NCI-H1105 (cell line): ENCODE measurements around the gene TMEM260.

Source experiments
- DNase-seq: peaks from one replicate; lab custom pipeline; 2025; lab: John Stamatoyannopoulos, UW

The TMEM260 gene

GRCh38 chr14:56579345-56580220 lies at the start of gene TMEM260:
TSS of gene TMEM260 (plus strand) at chr14:56579798. CDS start at chr14:56579915, 117 bp downstream.
- DNase-seq: peak; percentile 82

DNA sequence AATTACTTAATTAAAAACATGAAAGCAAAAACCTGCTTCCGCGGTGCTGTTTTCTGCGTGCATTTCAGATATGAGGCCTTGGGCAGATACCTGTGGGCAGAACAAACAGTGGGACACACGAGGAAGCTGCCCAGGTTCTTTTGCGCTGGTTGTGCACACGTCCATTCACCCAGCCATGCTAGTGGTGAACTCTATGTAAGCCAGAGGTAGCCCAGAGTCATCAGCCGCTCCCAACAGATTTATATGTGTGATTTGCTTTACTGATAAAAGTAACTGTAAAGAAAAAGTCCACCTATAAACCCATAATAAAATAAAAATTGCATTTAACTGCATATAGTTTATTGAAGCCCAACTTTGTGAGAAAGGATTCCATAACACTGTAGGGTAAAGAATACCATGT lies 47.1 kb upstream of the TMEM260 start:
- DNase-seq: no peak

DNA sequence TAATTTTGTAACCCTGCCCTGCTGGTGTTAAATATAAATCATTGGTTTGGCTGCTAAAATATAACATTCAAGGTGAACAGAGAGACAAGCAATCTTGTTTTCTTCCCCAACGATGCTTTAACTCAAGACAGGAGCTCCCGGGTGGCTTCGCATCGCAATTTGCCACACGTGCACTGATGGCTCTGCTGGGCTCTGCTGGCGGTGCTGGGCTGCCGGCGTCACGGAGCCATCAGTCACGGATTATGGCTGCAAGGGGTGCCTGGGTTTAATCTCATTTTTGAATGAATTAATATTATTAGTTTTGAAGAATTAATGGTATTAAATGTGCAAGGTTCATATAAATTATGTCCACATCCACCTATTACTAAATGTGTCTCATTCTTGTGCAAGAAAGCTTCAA lies 44.9 kb upstream of the TMEM260 start:
- no peak for DNase-seq

- DNase-seq: no peak
Observed at GRCh38 chr14:56539862-56540261, 39.7 kb upstream of the TMEM260 start.

- DNase-seq: peak; percentile 9
Observed at GRCh38 chr14:56543436-56543835, 36.2 kb upstream of the TMEM260 start.

DNA sequence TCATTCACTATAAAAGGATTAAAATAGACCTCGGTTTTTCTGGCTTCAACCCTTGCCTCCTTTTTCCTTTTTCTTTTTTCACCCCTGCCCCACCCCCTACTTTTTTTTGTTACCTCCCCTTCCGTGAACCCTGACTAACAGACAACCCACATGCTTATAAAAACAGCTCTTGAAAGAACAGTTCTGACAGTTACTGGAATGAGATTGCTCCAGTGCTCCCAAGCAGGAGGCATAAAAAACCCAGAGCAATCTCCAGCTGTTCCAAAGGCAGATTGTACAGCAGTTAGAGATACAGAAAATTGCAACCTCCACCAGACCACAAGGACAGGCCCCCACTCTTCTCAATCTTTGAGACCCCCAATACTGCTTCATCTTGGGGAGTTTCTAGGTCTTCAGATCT lies 29.9 kb upstream of the TMEM260 start:
- DNase-seq: no peak

DNA sequence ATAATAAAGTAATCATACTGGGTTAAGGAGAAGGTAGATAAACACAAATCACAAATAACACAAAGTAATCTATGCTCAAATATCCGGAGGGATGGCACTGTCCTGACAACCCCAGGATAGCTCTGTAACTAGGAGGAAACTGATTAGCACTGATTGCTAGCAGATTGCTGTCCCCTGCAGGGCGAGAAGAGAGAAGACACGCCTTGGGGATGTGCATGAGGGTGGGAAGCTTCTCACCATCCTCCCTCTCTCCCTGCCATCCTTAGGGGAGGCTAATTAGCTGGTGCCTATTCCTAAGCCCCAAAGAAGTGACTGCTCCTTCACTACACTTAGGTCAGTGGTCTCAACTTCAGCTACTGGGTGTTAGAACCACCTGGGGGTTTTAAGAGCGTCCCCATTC lies 27.0 kb upstream of the TMEM260 start:
- DNase-seq: no peak

GRCh38 chr14:56554301-56554700 lies 25.3 kb upstream of the TMEM260 start:
- no peak for DNase-seq

DNA sequence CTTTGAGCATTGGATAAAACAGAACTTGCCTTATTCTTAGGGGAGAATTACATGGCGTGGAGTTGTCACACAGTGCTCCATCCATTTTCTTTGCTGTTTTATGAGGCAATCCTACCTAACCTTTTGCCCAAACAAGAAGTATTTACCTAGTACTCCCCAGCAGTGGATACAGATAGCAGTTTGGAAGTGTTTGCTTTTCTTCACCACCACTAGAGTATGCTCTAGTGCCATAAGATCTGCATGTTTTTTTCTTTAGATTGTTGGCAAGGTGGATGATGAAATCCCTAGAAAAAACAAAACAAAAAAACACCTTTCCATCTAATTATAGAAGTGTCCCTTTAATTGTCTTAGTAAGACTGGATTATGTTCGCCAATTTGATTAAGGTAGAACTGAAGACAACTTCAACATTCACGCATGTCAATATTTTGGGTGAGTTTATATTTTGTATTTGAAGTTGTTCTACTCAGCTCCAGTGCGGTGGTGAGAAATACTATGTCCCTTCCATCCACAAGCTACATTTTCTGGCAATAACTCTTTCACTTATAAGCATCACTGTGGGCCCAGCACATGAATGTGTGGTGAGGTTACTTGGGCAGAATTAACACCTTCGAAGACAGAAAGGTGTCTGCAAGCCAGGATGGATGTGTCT lies 23.6 kb upstream of the TMEM260 start:
- DNase-seq: peak; percentile 42

GRCh38 chr14:56559182-56559581 lies 20.4 kb upstream of the TMEM260 start:
- no peak for DNase-seq

DNA sequence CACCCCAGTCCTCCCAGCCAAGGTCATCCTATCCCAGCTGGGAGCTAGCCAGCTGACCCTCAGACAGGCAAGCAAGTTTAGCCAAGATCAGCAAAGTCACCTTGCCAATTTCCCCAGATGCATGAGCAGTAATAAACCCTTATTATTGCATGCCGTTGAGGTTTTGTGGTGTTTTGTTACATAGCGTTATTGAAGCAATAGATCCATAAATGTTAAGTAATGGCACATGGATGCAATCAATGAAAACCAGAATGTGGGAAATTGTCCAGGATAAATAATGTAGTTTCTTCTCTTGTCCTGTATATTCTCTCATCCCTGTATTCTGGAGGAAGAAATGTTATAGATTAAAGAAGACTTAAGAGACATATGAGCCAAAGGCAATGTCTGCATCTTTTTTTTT lies 18.0 kb upstream of the TMEM260 start:
- DNase-seq: no peak

DNA sequence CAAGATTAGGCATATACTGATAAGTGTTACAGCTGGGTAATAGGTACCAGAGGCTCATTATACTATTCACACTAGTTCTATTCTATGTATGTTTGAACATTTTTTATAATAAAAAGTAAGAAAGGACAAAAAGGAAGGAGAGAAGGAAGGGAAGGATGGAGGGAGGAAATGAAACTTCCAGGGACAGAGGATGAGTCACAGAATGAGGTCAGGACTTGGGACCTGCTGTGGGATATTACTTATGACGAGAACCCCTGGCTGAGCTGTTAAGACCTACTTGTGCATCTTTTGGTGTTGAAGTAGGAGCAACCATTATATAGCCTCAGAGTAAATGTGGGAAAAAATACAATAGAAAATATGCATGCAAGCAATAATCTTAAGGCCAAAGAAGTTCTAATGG lies 16.7 kb upstream of the TMEM260 start:
- DNase-seq: no peak

DNA sequence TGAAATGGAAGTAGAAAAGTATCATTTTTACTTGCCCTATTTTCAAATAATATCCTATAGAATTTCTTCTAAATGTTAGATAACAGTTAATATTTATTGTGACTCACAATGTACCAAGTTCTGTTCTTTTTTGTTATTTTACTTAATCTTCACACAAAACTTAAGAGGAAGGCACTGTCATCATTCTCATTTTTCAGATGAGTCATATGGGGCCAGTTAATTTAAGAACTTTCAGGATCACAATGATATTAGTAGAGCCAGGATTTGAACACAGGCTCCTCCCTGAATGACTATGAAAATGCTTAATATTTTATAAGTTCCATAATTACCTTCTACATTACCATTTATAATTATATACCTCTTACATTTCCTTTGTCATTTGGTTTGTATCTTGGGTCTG lies 10.4 kb upstream of the TMEM260 start:
- no peak for DNase-seq

- no peak for DNase-seq
Observed at GRCh38 chr14:56570295-56570694, 9.3 kb upstream of the TMEM260 start.

- no peak for DNase-seq
Observed at GRCh38 chr14:56580221-56580711, 668 bp downstream of the TMEM260 start.

DNA sequence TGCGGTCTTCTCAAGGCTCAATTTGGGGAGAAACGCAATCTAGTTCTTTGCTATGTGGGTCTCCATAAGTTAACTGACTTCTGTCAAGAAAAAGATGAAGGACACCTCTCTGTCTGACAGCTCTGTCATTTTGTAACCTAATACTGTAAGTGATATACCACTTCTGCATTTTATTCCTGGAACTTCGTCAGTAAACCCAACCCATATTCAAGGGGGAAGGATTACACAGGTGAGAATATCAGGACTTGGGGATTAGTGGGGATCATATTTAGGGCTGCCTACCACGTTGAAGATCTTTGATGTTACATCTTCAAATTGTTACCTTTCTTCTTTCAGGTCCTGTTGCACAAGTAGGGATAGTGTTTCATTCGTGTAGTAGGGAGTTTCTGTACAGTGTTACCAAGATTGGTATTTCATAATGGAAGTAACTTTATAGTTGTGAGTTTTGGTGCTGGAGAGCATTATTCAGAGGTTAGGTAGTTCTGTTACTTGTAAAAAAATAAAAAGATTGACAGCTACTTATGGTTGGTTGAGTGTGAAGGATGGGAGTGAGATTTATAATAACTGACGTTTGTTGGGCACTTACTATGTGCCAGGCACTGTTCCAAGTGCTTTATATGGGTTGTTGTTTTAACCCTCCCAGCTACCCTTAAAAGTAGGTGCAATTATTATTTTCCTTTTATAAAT lies 1.6 kb downstream of the TMEM260 start:
- no peak for DNase-seq

DNA sequence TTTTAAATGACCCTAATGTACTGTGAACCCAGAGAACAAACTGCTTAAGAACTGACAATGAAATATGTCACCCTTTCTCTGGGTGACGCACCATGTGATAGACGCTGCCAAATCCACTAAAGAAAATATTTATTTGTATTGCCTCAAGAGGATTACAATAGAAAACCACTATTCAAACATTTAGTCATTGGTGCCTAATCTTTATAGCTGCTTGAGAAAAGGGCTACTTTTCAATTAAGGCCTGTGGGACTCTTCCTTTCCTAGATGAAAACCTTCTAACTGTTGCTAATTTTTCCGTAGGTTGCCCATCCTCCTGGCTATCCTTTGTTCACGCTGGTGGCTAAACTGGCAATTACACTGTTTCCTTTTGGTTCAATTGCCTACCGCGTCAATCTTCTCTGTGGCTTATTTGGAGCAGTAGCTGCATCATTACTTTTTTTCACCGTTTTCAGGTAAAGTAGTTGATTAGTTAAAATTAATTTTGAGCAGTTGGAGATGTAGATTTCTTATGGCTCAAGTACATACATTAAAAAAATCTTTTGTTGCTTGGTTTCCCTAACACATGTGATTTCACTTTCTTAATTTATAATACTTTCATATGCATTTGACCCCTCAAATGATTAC lies 6.0 kb downstream of the TMEM260 start:
- no peak for DNase-seq

- no peak for DNase-seq
Observed at GRCh38 chr14:56587701-56588100, 8.1 kb downstream of the TMEM260 start.

DNA sequence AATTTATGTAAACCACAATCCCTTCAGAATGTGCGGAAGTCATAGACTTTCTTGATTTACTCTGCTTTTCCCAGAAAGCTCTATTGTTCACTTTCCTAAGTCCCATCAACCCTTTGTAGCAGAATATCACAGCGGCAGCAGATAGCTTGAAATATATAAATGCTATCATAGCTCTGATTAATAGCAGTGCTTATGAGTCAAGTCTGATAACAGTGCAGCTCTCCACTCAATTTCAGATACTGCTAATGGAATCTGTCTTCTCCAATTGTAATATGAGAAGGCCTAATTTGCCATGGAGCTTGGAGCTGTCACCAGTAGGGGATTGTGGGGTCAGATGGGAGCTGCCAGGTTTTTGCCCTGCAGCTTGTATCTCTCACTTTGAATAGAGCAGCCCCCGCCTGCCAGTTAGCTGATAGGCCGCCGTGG lies 10.9 kb downstream of the TMEM260 start:
- DNase-seq: no peak

GRCh38 chr14:56592746-56593544 lies 13.3 kb downstream of the TMEM260 start:
- no peak for DNase-seq

DNA sequence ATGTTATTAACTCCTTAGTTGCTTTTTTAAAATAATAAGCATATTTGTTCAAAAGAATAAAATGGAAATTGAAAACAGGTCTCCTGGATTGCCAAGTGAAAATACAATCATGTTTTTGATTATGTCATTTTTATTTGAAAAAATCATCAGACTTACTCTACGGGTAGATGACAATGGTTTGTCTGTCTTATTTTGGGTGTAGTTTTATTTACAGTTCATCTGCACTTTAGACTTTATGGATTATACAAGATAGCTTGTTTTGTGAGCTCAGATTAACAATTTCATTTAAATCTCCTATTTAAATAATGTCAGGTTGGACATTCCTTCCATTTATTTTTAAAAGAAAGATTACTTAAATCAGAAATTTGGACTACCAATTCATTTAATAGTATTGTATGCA lies 14.8 kb downstream of the TMEM260 start:
- DNase-seq: no peak
